Heart right ventricle (tissue), 16 donors: Measurements from ENCODE around the gene C3orf18. TPM values are rescaled to one million over a fixed set of nuclear protein-coding genes. Genes with fewer than 3 reads are reported as not detected.
A peak's percentile ranks its signal among the peaks of the same experiment; 100 is the strongest.

Source experiments
- ATAC-seq, 8 donors: fragments of 200-7000 bp; cut with Tn5 transposase; one replicate each; pipeline ENCODE4 v1.9.1; 2020; ENCODE audit warnings: mild to moderate bottlenecking in 8 of 8, moderate library complexity in 8 of 8, moderate number of reproducible peaks in 1 of 8
- DNase-seq, 2 donors: peaks; one replicate each; pipeline ENCODE4 v3.0.0-alpha.2; 2020
- H3K27ac ChIP-seq, 10 donors: fragments of 200-600 bp; sonication (generic) in 2 of 10; one replicate each; pipeline versions ENCODE4 v1.5.0 to v1.8.0; 2020 to 2022; ENCODE audit warnings: mild to moderate bottlenecking in 3 of 10
- H3K27me3 ChIP-seq, 7 donors: fragments of 200-600 bp; one replicate each; pipeline ENCODE4 v1.8.0; 2021 to 2022; ENCODE audit warnings: mild to moderate bottlenecking in 2 of 7
- H3K36me3 ChIP-seq, 9 donors: fragments of 200-600 bp; sonication (generic) in 1 of 9; one replicate each; pipeline versions ENCODE4 v1.5.0 to v1.8.0; 2020 to 2022; ENCODE audit warnings: mild to moderate bottlenecking in 2 of 9
- H3K4me1 ChIP-seq, 9 donors: fragments of 200-600 bp; sonication (generic) in 1 of 9; one replicate each; pipeline versions ENCODE4 v1.5.0 to v1.8.0; 2020 to 2022; ENCODE audit warnings: mild to moderate bottlenecking in 4 of 9
- H3K4me3 ChIP-seq, 10 donors: fragments of 200-600 bp; sonication (generic) in 2 of 10; one replicate each; pipeline versions ENCODE4 v1.5.0 to v1.8.0; 2020 to 2022; ENCODE audit warnings: mild to moderate bottlenecking in 7 of 10, moderate library complexity in 2 of 10
- H3K9me3 ChIP-seq, 11 donors: fragments of 200-600 bp in 10 of 11; sonication (generic) in 2 of 11; one replicate each; pipeline versions ENCODE4 v1.5.0 to v1.8.0; 2013 to 2022; ENCODE audit warnings: mild to moderate bottlenecking in 2 of 11, control low read depth in 1 of 11, moderate library complexity in 1 of 11
- CTCF ChIP-seq, 9 donors: fragments of 200-600 bp; sonication (generic) in 2 of 9; IDR thresholded peaks; one replicate each; pipeline versions ENCODE4 v1.5.0 to v1.8.0; 2021 to 2022; ENCODE audit warnings: antibody characterized with exemption in 9 of 9, mild to moderate bottlenecking in 5 of 9, moderate library complexity in 1 of 9
- WGBS, 2 donors: extraction: QIAGEN DNeasy Blood & Tissue Kit; methylation state at CpG; one replicate each; pipeline ENCODE4 v1.1.7; 2013; ENCODE audit warnings: inconsistent platforms in 1 of 2; 5-methylcytosine and 5-hydroxymethylcytosine counted together
- intact Hi-C, 10 donors: fragments of 100-400 bp; cut with DNase I; formaldehyde crosslinking; loops; one replicate each; pipeline versions ENCODE4 v1.11.1 to v1.14.2; 2022
- polyA plus RNA-seq, 2 donors: library from polyadenylated mRNA; stranded (reverse); fragments of 200-250 nt; gene quantifications; one replicate each; pipeline ENCODE4 v1.2.3, GENCODE V29; 2013
- total RNA-seq, 10 donors: library from RNA; stranded (reverse); fragmentation: NEBNext Ultra II Directional in 3 of 10; extraction: Animal tissue kit (Norgen Biotek cat#: 25700) in 3 of 10; gene quantifications; one replicate each; pipeline versions ENCODE4 v1.2.1 to v1.2.4, GENCODE V29; 2021 to 2023
- donor health status: Arrhythmogenic right ventricular cardiomyopathy.
- donor health status: ischemic (EF 13 %, LVEDD 7.1; RV severe dilation, severe dysfunction).
- donor health status: healthy with polysubstance abuse.
- donor health status: DM: no; HTN: yes; CAD: no.
- donor health status: DM: no; HTN: no; CAD: no.
- donor health status: ischemic (EF 25% LVEDD 6.9; RV normal size, moderate dysfunction).
- donor health status: ischemic (EF 25% LVEDD 5.7; RV mildly dilated, moderate dysfunction).
- donor health status: healthy.
- donor health status: DM: yes; HTN: yes; CAD: no.
- donor health status: Ischemic cardiomyopathy.
- donor health status: ischemic (EF 35%, LVEDD 5.7; RV mildly dilated, moderate dysfunction).
- donor health status: nonischemic (EF 11% LVEDD 7.7; RV severe dilation, severe dysfunction).
- donor health status: DM: yes; HTN: yes; CAD: no.
- donor health status: PGD.
- donor health status: ischemic (EF 29% LVEDD 5.4; RV normal size, mild dysfunction).
- donor health status: nonischemic (EF 23%, LVEDD 6.1; RV moderate dilation, normal function).

The C3orf18 gene
- total and polyA plus RNA-seq, 12 donors, result 19.9 to 49.9 (median 41.1) TPM

GRCh38 chr3:50592568-50592967, 25.0 kb upstream of the C3orf18 start:
- DNase-seq (no peak), ATAC-seq (peak; percentile 14 to 65 (median 44))
- 38 to 42% methylated on average over 5 of the region's 5 CpGs for WGBS, 2 donors
- H3K9me3 ChIP-seq, result no peaks in the 10 kb centered on the region
- peaks cover 0 to 3% (median 0%) of the 10 kb centered on the region in 9 donors for H3K36me3 ChIP-seq
- H3K27me3 ChIP-seq, result no peaks in the 10 kb centered on the region
- no peak overlapping the region for H3K4me3 ChIP-seq
- peaks cover 7 to 66% (median 33%) of the 10 kb centered on the region in 9 donors for H3K4me1 ChIP-seq
- peak overlapping the region in 9 of 10 donors; percentile 33 to 97 (median 68) for H3K27ac ChIP-seq
- no peak for TF ChIP-seq CTCF (IDR thresholded peaks at IDR 0.05)
- intact Hi-C loops, result no loop called here

- WGBS, 2 donors, result 70 to 79% methylated on average over 9 of the region's 9 CpGs
Observed at GRCh38 chr3:50591196-50591741, 23.7 kb upstream of the C3orf18 start.

GRCh38 chr3:50588759-50589433, 21.3 kb upstream of the C3orf18 start:
- peak overlapping the region in 7 of 10 donors; percentile 41 to 97 (median 72) for H3K27ac ChIP-seq
- H3K27me3 ChIP-seq, result no peaks in the 10 kb centered on the region
- no peak overlapping the region for H3K4me3 ChIP-seq
- intact Hi-C loops, result no loop called here
- WGBS, 2 donors, result 91 to 92% methylated on average over 4 of the region's 4 CpGs
- no peaks in the 10 kb centered on the region for H3K9me3 ChIP-seq
- ATAC-seq, result no peak
- H3K36me3 ChIP-seq, result no peaks in the 10 kb centered on the region
- no peak for TF ChIP-seq CTCF (IDR thresholded peaks at IDR 0.05)
- DNase-seq, result no peak
- peaks cover 12 to 95% (median 67%) of the 10 kb centered on the region in 9 donors for H3K4me1 ChIP-seq

More at GRCh38 chr3:50591196-50591741, 23.7 kb upstream of the C3orf18 start:
- H3K36me3 ChIP-seq, result no peaks in the 10 kb centered on the region
- intact Hi-C loops, result no loop called here
- H3K4me3 ChIP-seq, result peak overlapping the region in 1 of 10 donors; percentile 6
- ATAC-seq (peak in 1 of 8 donors; percentile 8), DNase-seq (no peak)
- no peaks in the 10 kb centered on the region for H3K9me3 ChIP-seq
- no peaks in the 10 kb centered on the region for H3K27me3 ChIP-seq
- TF ChIP-seq CTCF (IDR thresholded peaks at IDR 0.05), result peak in 1 of 9 donors; percentile 12
- H3K4me1 ChIP-seq, result peaks cover 9 to 79% (median 46%) of the 10 kb centered on the region in 9 donors
- peak overlapping the region in 7 of 10 donors; percentile 27 to 97 (median 65) for H3K27ac ChIP-seq

GRCh38 chr3:50587806-50588758, 20.5 kb upstream of the C3orf18 start:
- Histone ChIP-seq H3K4me3 (no peak overlapping the region), H3K36me3 (no peaks in the 10 kb centered on the region), H3K27me3 (no peaks in the 10 kb centered on the region), H3K9me3 (no peaks in the 10 kb centered on the region), H3K4me1 (peaks cover 15 to 94% (median 71%) of the 10 kb centered on the region in 9 donors), H3K27ac (peak overlapping the region in 9 of 10 donors; percentile 41 to 97 (median 67))
- no peak for DNase-seq
- 62 to 71% methylated on average over 17 of the region's 17 CpGs for WGBS, 2 donors
- ATAC-seq, result no peak
- TF ChIP-seq CTCF (IDR thresholded peaks at IDR 0.05), result no peak
- intact Hi-C loops, result no loop called here
